ENCODE data around the gene F8.

GRCh38 chrX:154833746-154834274 is 188.7 kb downstream of the F8 start:
- TF ChIP-seq CTCF (conservative IDR thresholded peaks at IDR 0.05) (no peak), ZFX (IDR thresholded peaks at IDR 0.05) (no peak)
